ENCODE data around the gene EML6.
"Not testable (repeated sequence)": the region's sequence is repeated elsewhere in the genome, so short reads cannot be mapped to it uniquely, and the experiment has no call there.

EML6 gene

DNA sequence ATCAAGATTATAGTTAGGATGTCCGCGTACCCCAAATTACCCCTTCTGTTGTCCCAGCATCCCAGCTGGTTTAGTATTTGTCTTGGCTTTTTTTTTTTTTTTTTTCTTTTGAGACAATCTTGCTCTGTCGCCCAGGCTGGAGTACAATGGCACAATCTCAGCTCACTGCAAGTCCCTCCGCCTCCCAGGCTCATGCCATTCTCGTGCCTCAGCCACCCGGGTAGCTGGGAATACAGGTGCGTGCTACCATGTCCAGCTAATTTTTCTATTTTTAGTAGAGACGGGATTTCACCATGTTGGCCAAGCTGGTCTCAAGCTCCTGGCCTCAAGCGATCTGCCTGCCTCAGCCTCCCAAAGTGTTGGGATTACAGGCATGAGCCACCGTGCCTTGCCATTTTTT, 118.0 kb downstream of the EML6 start:
- DNase-seq (ENCODE audit: low spot score); FAIRE-seq: not testable (repeated sequence)

DNA sequence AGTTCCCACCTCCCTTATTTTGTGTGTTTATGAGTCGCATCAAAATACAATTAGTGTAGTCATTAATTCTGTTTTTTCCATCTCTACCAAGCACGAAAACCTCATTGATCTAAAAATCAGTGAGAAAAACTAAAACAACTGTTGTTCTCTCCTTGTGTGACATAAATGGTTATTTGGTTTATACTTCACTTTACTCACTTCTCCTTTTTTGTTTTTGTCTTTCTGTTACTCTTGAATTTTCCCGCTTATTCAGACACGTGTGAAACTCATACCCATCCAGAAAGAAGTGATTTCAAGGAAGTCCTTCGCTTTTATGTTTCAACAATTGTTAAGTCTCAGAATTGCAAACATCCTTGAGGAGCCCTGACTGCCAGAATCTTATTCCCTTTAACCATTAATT, 121.6 kb downstream of the EML6 start:
- DNase-seq (ENCODE audit: low spot score): no peak
- FAIRE-seq: no peak

DNA sequence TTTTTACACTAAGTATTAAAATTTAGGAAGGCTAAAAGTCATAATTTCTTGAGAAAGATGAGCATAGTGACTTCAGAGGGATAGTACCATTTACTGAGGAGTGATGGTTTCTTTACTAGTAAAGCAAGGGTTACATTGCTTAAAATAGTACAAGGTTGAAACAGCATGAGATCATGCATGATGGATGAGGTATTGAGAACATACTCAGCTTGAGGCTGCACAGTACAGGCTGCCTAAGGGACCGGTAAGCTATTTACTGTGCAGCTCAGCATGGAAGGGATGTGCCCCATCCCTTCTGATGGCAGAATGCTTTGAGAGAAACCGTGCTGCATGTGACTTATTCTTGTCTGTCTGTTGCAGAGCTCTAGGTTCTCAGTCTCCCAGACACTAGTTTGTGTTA, 122.1 kb downstream of the EML6 start:
- DNase-seq (ENCODE audit: low spot score): no peak
- no peak for FAIRE-seq

GRCh38 chr2:54850171-54851122, 127.0 kb downstream of the EML6 start:
- DNase-seq (ENCODE audit: low spot score) (no peak), FAIRE-seq (peak; percentile 82)

DNA sequence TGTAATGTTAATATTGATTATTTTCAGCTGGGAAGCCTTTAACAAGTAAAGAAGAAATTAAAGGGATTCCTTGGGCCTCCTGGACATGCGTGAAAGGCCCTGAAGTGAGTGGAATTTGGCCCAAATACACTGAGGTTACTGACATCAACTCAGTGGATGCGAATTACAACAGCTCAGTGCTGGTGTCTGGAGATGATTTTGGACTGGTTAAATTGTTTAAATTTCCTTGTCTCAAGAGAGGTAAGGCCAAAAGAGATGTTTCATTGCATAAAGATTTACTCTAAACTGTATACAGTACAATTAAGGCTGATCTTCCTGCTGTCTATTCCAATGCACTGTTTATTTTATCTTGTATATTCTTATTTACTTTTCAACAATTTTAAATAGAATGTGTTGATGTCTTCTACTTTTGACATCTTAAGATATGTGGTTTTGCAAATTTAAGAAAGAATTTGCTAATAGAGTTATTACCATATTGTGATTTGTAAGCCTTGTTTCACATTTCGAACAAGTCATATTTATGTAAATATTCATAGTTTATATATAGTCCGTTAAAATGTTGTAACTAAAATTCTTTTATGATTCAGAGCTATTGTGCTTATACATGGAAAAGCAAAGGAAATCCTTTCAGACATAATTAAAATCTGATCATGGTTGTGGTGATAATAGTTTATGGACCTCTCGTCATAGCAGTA, 130.3 kb downstream of the EML6 start:
- DNase-seq (ENCODE audit: low spot score) (no peak), FAIRE-seq (no peak)

GRCh38 chr2:54855434-54855833, 132.0 kb downstream of the EML6 start:
- no peak for DNase-seq (ENCODE audit: low spot score)
- no peak for FAIRE-seq

DNA sequence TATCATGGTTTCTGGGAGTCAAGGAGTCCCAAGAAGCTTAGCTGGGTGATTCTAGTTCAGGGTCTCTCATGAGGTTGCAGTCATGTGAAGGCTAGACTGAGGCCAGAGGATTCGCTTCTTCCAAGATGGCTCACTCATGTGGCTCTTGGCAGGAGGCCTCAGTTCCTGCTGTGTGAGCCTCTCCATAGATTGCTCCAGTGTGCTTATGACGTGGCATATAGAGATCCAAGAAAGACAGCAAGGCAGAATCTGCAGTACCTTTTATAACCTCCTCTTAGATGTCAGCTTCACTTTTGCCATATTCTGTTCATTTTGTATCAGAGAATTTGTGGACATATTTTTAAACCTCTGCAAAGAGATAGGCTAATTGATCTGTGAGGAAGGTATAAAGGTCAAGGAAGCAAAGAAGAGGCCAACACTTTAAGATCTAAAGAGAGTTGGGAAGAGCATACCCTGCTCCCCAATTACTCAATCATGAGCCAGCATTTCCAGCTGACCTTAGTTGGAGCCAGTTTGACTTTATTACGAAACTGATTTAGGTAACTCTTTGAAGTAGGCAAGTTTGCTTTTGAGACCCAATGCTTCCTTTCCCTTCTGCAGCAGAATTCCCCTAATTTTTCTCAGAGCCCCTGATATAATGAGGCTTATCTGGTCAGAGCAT, 134.7 kb downstream of the EML6 start:
- DNase-seq (ENCODE audit: low spot score): no peak
- no peak for FAIRE-seq

GRCh38 chr2:54859416-54859815, 136.0 kb downstream of the EML6 start:
- no peak for FAIRE-seq

GRCh38 chr2:54859997-54860701, 136.7 kb downstream of the EML6 start:
- DNase-seq (ENCODE audit: low spot score): peak; percentile 83
- FAIRE-seq: no peak

More at GRCh38 chr2:54859416-54859815, 136.0 kb downstream of the EML6 start:
- no peak for DNase-seq (ENCODE audit: low spot score)

DNA sequence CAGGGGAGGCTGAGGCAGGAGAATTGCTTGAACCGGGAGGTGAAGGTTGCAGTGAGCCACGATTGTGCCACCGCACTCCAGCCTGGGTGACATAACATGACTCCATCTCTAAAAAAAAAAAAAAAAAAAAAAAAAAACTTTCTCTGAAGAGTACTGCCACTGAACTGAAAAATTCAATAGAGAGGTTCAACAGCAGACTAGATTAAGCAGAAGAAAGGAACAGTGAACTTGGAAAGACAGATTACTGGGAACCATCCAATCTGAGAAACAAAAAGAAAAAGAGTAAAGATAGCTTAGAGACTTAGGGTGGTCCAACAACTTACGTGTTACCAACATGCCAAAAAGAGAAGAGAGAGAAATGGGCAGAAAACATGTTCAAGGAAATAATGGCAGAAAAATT, 138.8 kb downstream of the EML6 start:
- FAIRE-seq (no peak), DNase-seq (ENCODE audit: low spot score) (no peak)

DNA sequence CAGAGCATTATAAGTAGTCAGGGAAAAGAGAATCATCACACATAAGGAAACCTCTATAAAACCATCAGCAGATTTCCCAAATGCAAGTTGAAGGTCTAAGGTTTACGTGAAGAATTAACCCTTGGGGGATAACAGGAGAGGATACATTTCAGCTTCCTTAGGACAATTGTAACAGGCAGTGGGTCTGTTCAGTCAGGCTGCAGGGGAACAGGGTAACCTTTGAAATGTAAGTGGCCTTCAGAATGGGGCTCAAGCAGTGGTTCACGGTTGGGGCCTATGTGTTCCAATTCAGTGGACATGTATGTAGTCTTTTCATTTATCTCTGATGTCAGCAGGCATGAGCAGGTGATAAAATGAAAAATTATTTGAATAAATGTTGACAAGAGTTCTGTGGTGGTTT, 139.3 kb downstream of the EML6 start:
- no peak for DNase-seq (ENCODE audit: low spot score)
- FAIRE-seq: no peak

GRCh38 chr2:54863660-54864059, 140.2 kb downstream of the EML6 start:
- DNase-seq (ENCODE audit: low spot score): no peak
- FAIRE-seq: no peak

- FAIRE-seq: no peak
- DNase-seq (ENCODE audit: low spot score): no peak
Measured at GRCh38 chr2:54864096-54864495, 140.6 kb downstream of the EML6 start.

GRCh38 chr2:54864727-54865126, 141.3 kb downstream of the EML6 start:
- no peak for DNase-seq (ENCODE audit: low spot score)

DNA sequence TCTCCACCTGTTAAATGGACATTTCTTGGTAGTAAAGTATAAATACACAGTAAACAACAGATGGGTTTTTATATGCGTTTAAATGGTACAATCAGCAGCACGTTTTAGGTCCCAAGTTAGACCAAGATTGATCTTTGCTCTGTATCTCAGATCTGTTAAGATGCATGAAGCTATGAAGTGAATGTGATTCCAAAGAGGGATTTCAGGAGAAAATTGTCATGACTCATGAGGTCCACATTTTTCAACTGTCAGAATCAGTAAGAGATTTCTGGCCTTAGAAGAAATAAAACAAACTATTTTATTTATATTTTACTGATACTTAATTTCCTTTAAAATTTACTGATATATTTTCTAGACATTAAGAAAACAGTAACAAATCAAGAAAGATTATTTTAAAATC, 142.7 kb downstream of the EML6 start:
- no peak for FAIRE-seq

More at GRCh38 chr2:54864727-54865126, 141.3 kb downstream of the EML6 start:
- FAIRE-seq: no peak

GRCh38 chr2:54866868-54867267, 143.4 kb downstream of the EML6 start:
- DNase-seq (ENCODE audit: low spot score) (no peak), FAIRE-seq (no peak)

More for the DNA sequence above, 142.7 kb downstream of the EML6 start:
- no peak for DNase-seq (ENCODE audit: low spot score)

DNA sequence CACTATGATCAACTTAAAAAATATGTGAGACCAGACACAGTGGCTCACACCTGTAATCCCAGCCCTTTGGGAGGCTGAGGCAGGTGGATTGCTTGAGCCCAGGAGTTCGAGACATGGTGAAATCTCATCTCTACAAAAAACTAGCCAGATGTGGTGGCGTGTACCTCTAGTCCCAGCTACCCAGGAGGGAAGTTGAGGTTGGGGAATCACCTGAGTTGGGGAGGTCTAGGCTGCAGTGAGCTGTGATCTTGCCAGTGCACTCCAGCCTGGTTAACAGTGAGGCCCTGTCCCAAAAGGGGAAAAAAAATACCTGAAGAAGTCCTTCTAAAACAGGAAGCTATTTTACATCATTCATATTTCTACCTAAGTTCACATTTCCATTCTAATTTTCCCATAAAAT, 144.0 kb downstream of the EML6 start:
- FAIRE-seq: no peak
- no peak for DNase-seq (ENCODE audit: low spot score)

DNA sequence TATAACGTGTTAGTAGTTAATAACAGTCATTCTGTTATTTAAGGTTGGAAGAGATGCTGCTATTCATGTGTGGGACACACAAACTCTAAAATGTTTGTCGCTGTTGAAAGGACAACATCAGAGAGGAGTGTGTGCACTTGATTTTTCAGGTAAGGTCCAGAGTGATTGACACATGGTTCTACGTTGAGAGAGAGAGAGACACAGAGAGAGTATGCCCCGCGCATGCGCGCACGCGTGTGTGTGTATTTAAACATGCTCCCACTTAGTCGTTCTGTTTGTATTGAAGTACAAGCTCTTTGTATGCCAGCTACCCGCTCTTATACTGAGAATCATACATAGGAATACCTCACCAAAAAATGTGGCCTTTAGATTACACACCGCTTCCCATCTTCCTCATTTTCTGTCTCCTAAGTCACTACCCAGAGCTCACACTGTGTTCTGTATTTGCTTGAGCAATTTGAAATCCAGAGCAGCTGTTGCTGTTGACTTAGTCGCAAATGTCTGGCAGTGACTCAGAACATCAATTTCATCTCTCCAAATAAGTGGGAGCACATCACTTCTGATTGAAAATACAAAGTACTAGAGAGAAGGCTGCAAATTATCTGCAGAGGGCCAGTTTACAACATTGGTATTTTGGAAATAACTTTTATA, 148.1 kb downstream of the EML6 start:
- DNase-seq (ENCODE audit: low spot score) (no peak), FAIRE-seq (no peak)

GRCh38 chr2:54872780-54873179, 149.3 kb downstream of the EML6 start:
- no peak for FAIRE-seq
- no peak for DNase-seq (ENCODE audit: low spot score)

DNA sequence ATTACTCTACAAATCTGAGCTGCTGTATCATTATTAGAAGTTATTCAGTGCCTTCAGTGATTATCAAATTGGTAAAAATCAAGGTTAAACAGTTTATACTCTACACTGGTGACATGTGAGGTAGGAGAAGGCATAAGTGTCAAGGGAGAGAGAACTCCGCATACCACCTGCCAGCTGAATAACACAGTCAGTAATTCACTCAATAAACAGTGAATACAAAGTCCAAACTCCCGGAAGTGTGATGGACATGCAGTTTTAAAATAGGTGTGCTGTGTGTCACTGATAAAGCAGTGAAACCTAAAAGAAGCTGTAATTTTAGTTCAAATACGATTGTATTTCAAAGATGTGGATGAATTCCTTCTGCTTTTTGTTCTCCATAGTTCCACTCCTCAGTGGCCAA, 149.8 kb downstream of the EML6 start:
- not testable (repeated sequence) for DNase-seq (ENCODE audit: low spot score); FAIRE-seq

- DNase-seq (ENCODE audit: low spot score): no peak
- FAIRE-seq: no peak
Measured at GRCh38 chr2:54876764-54877163, 153.3 kb downstream of the EML6 start.

Measured in urothelium cell line (cell line).